GM12892 (cell line): Measurements from ENCODE around the gene FGF13.

Experiments
- POLR2A ChIP-seq: IDR thresholded peaks from 2 replicates; pipeline ENCODE4 v1.6.1; 2011; ENCODE audit warnings: low read depth, low read length, control low read depth
- POLR2AphosphoS5 ChIP-seq: IDR thresholded peaks from 2 replicates; pipeline ENCODE4 v1.6.1; 2011; ENCODE audit warnings: low read depth, low read length, control low read depth
- TAF1 ChIP-seq: IDR thresholded peaks from 2 replicates; pipeline ENCODE4 v1.6.1; 2011; ENCODE audit warnings: low read depth, mild to moderate bottlenecking, control low read depth, low read length, borderline replicate concordance

DNA sequence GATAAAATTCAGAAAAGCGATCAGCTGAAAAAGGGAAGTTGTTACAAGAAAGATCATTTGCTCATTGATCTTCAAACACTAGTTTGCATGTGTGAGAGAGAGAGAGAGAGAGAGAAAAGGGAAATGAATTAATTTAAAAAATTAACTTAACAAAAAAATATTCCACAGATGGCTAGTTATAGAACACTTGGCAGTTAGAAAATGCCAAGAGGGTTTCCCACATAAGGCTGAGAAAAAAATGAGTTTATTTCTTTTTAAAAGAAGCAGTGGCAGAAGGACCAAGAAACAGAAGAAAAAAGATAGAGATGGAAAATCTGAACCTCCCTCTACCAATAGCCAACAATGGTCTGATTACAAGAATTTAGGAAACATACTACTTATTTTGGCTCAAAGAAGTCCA lies 47.1 kb downstream of the FGF13 start:
- TF ChIP-seq POLR2AphosphoS5 (no peak), TAF1 (no peak), POLR2A (no peak)
